ENCODE data around the gene GRK3.

DNA sequence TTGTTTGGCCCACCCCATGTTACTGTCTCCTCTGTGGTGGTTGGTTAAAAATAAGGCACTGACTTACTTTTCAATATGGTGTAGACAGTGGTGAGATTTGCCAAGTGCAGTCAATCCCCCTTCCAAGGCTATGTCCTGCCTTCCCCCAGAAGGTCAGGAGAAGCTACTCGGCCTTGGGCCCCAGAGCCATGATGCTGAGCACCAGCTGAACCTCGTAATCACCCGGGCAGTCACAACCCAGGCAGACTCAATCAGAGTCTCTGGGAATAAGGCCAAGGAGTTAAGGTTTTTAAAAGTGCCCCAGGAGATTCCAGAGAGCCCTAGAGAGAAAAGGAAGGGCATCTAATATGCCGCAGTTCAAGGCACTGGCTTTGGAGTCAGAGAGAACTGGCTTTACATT, 201.3 kb downstream of the GRK3 start:
- TF ChIP-seq, protein P1, sequence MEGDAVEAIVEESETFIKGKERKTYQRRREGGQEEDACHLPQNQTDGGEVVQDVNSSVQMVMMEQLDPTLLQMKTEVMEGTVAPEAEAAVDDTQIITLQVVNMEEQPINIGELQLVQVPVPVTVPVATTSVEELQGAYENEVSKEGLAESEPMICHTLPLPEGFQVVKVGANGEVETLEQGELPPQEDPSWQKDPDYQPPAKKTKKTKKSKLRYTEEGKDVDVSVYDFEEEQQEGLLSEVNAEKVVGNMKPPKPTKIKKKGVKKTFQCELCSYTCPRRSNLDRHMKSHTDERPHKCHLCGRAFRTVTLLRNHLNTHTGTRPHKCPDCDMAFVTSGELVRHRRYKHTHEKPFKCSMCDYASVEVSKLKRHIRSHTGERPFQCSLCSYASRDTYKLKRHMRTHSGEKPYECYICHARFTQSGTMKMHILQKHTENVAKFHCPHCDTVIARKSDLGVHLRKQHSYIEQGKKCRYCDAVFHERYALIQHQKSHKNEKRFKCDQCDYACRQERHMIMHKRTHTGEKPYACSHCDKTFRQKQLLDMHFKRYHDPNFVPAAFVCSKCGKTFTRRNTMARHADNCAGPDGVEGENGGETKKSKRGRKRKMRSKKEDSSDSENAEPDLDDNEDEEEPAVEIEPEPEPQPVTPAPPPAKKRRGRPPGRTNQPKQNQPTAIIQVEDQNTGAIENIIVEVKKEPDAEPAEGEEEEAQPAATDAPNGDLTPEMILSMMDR (conservative IDR thresholded peaks at IDR 0.05; ENCODE audit: low read depth, low read length) = no peak
- TF ChIP-seq EZH2 (IDR thresholded peaks at IDR 0.05; ENCODE audit: borderline replicate concordance, low read depth, low read length, poor library complexity, severe bottlenecking) = no peak

All from A673 (cell line).